Lower leg skin (tissue), 3 donors: ENCODE results near the gene CD74.

Experiments
- CTCF ChIP-seq, 3 donors: fragments of 450-650 bp; IDR thresholded peaks; one replicate each; pipeline ENCODE4 v1.5.1; 2016; ENCODE audit warnings: antibody characterized with exemption in 3 of 3, mild to moderate bottlenecking in 3 of 3, moderate library complexity in 2 of 3
- POLR2A ChIP-seq, 2 donors: fragments of 450-650 bp; IDR thresholded peaks; one replicate each; pipeline ENCODE4 v1.6.1; 2016 to 2017; ENCODE audit warnings: antibody characterized with exemption in 2 of 2, mild to moderate bottlenecking in 1 of 2, moderate library complexity in 1 of 2

DNA sequence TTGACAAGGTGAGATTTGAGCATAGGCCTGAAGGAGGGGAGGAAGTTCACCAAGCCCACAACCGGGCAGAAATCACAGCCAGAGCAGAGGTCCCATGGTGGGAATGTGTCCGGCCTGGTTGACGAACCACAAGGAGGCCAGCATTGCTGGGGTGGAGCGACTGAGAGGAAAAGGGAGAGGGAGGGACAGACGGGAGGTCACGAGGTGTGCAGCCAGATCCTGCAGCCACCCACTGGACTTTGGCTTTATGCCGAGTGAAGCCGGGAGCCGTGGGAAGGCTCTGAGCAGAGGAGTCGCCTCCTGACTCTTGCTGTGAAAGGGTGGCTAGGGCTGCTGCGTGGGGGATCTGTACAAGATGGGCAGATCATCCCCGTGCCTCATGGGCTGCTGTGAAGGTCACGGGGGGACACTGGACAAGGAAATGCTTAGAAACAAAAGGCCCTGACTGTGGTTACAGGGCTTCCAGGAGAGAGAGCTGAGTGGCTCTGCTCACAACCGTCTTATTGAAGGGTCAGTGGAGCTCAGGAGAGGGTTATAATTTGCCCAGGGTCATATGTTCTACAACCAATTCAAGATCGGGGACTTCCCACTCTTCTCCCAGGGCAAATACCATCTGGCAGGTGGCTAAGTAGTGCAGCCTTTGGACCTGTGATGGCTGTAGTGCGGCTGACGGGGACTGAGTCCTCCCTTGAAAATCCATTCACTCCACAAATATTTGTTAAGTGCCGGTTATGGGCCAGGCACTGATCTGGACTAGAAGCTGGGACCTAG, 15.6 kb upstream of the CD74 start:
- no peak for TF ChIP-seq CTCF (IDR thresholded peaks at IDR 0.05)
- TF ChIP-seq POLR2A (IDR thresholded peaks at IDR 0.05), result no peak
